HepG2 (cell line): Measurements from ENCODE around the gene ARFIP2. TPM values are rescaled to one million over a fixed set of nuclear protein-coding genes. Genes with fewer than 3 reads are reported as not detected.

Source experiments
- ATAC-seq: fragments of 200-7000 bp; cut with Tn5 transposase; 3 replicates; pipeline ENCODE4 v1.9.1; 2020; ENCODE audit warnings: mild to moderate bottlenecking, moderate library complexity
- BruUV-seq: library from RNA; stranded (reverse); fragments of 400-500 nt; replicated peaks from 2 replicates; lab custom pipeline; 2021; lab: Mats Ljungman, UMichigan
- CTCF ChIA-PET: fragments of 300-600 bp; formaldehyde crosslinking; extraction: SDS; loops from one replicate; lab custom pipeline; 2021; ENCODE audit warnings: low total read pairs, inconsistent platforms, low intra/inter-chr PET ratio; lab: Yijun Ruan, JAX
- POLR2A ChIA-PET: fragments of 350-600 bp; sonication (Branson Sonifier 250); formaldehyde crosslinking; loops from one replicate; lab custom pipeline; 2020; ENCODE audit warnings: antibody characterized with exemption, inconsistent platforms; lab: Yijun Ruan, JAX
- DNase-seq: peaks from one replicate; pipeline ENCODE4 v3.0.0-alpha.2; 2015; ENCODE audit warnings: low spot score
- FAIRE-seq: peaks from 3 replicates; lab custom pipeline; 2011; peaks lifted over from hg19 to GRCh38; lab: Jason Lieb, UNC
- H2AFZ ChIP-seq: one replicate; pipeline ENCODE4 v1.6.1; 2011; ENCODE audit warnings: low read length, inconsistent platforms
- H3K27ac ChIP-seq: fragments of 300-600 bp; 3 replicates; pipeline ENCODE4 v1.8.0; 2011; ENCODE audit warnings: mixed run types, mild to moderate bottlenecking, mixed read lengths, low read length, inconsistent platforms; ENCODE audit not compliant: insufficient read depth; ENCODE audit errors: extremely low read length
- H3K27me3 ChIP-seq, 2 experiments: fragments of 200-600 bp in 1 of 2; 2 replicates in 1 of 2; 3 replicates in 1 of 2; pipeline versions ENCODE4 v1.6.0 to v1.8.0; 2011; ENCODE audit warnings: low read length in 2 of 2, mild to moderate bottlenecking in 2 of 2, moderate library complexity in 2 of 2, inconsistent platforms in 1 of 2; ENCODE audit not compliant: insufficient read depth in 2 of 2, control insufficient read depth in 1 of 2
- H3K36me3 ChIP-seq, 2 experiments: fragments of 200-600 bp in 1 of 2; replicated peaks in 1 of 2; 2 replicates in 1 of 2; 3 replicates in 1 of 2; pipeline versions ENCODE4 v1.5.1 to v1.8.0; 2011; ENCODE audit warnings: low read length in 2 of 2, inconsistent platforms in 1 of 2; ENCODE audit not compliant: insufficient read depth in 2 of 2, control insufficient read depth in 1 of 2
- H3K4me1 ChIP-seq: 2 replicates; pipeline ENCODE4 v1.5.1; 2012; ENCODE audit warnings: low read length, inconsistent platforms; ENCODE audit not compliant: insufficient read depth
- H3K4me2 ChIP-seq: 2 replicates; pipeline ENCODE4 v1.6.0; 2011; ENCODE audit warnings: low read depth, low read length, inconsistent platforms
- H3K4me3 ChIP-seq, 3 experiments: fragments of 200-600 bp in 1 of 3; sonication (generic), shearing (Covaris generic) in 1 of 3; replicated peaks in 1 of 3; 2 replicates each; pipeline ENCODE4 v1.5.1; 2011 to 2016; ENCODE audit warnings: low read length in 3 of 3, inconsistent platforms in 2 of 3, low read depth in 2 of 3, mild to moderate bottlenecking in 2 of 3, control low read depth in 1 of 3, mixed read lengths in 1 of 3; ENCODE audit not compliant: insufficient read depth in 1 of 3
- H3K79me2 ChIP-seq: one replicate; pipeline ENCODE4 v1.6.1; 2011; ENCODE audit warnings: low read length, inconsistent platforms; ENCODE audit not compliant: insufficient read depth
- H3K9ac ChIP-seq: 2 replicates; pipeline ENCODE4 v1.6.0; 2011; ENCODE audit warnings: mild to moderate bottlenecking, low read depth, low read length, inconsistent platforms; ENCODE audit not compliant: insufficient read depth
- H3K9me3 ChIP-seq: 2 replicates; pipeline ENCODE4 v1.5.1; 2012; ENCODE audit warnings: mild to moderate bottlenecking, low read length
- H4K20me1 ChIP-seq: 2 replicates; pipeline ENCODE4 v1.6.0; 2011; ENCODE audit warnings: inconsistent platforms, mild to moderate bottlenecking, low read length, moderate library complexity; ENCODE audit not compliant: insufficient read depth
- EED ChIP-seq: sonication (generic); formaldehyde crosslinking; IDR thresholded peaks from 2 replicates; pipeline ENCODE4 v1.5.0; 2020; ENCODE audit warnings: mild to moderate bottlenecking, missing genetic modification reagents
- HNRNPK ChIP-seq: fragments of 200-400 bp; formaldehyde crosslinking; IDR thresholded peaks from 2 replicates; pipeline ENCODE4 v1.6.1; 2018; ENCODE audit warnings: low read length, low read depth, moderate library complexity, mild to moderate bottlenecking; ENCODE audit not compliant: poor library complexity, severe bottlenecking
- IKZF1 ChIP-seq: fragments of 450-650 bp; IDR thresholded peaks from 2 replicates; pipeline ENCODE4 v1.7.1; 2016
- KIAA2018 ChIP-seq: sonication (generic); formaldehyde crosslinking; IDR thresholded peaks from 2 replicates; pipeline ENCODE4 v1.5.0; 2020; ENCODE audit warnings: mild to moderate bottlenecking, missing genetic modification reagents, borderline replicate concordance
- TIGD3 ChIP-seq: sonication (generic); formaldehyde crosslinking; IDR thresholded peaks from 2 replicates; pipeline ENCODE4 v1.5.1; 2020; ENCODE audit warnings: mild to moderate bottlenecking, missing genetic modification reagents, borderline replicate concordance
- ZFP41 ChIP-seq: sonication (generic); formaldehyde crosslinking; IDR thresholded peaks from 2 replicates; pipeline ENCODE4 v1.4.0; 2020; ENCODE audit warnings: mild to moderate bottlenecking, missing genetic modification reagents, borderline replicate concordance
- ZNF329 ChIP-seq: sonication (generic); formaldehyde crosslinking; IDR thresholded peaks from 2 replicates; pipeline ENCODE4 v1.9.0; 2021; ENCODE audit warnings: low read depth, mild to moderate bottlenecking, missing genetic modification reagents
- ZNF768 ChIP-seq: sonication (generic); formaldehyde crosslinking; IDR thresholded peaks from 2 replicates; pipeline ENCODE4 v1.4.0; 2020; ENCODE audit warnings: missing genetic modification reagents
- WGBS: methylation state at CpG from one replicate; pipeline ENCODE4 v1.1.6; 2017; ENCODE audit warnings: low lambda C conversion rate; 5-methylcytosine and 5-hydroxymethylcytosine counted together
- in situ Hi-C: cut with HindIII; loops from 2 replicates; pipeline ENCODE4 v1.10.0; 2017; ENCODE audit warnings: low pct_unique_long_range_greater_than_20kb; ENCODE audit not compliant: extremely low pct_ligation_motif_present
- intact Hi-C: fragments of 100-400 bp; cut with micrococcal nuclease; formaldehyde crosslinking; loops from one replicate; pipeline ENCODE4 v1.10.0; 2022; ENCODE audit not compliant: unreplicated experiment
- polyA plus RNA-seq, 8 experiments: library from polyadenylated mRNA; depleted of rRNA in 3 of 8; stranded (reverse) in 7 of 8; unstranded in 1 of 8; fragments of >200 nt; fragmentation: Illumina TruSeq in 4 of 8; extraction: Trizol in 4 of 8; gene quantifications; 2 replicates each; pipeline versions ENCODE4 v1.2.1 to v1.2.3, GENCODE V29; 2011 to 2016; ENCODE audit warnings: low read depth in 4 of 8, missing spikeins in 1 of 8, mixed read lengths in 1 of 8; ENCODE audit not compliant: insufficient read depth in 1 of 8
- total RNA-seq, 5 experiments: library from RNA; depleted of rRNA; stranded (reverse); fragments of >200 nt; fragmentation: Illumina TruSeq; extraction: Trizol; gene quantifications; 2 replicates each; pipeline ENCODE4 v1.2.3, GENCODE V29; 2016; ENCODE audit warnings: low read depth in 1 of 5

Gene ARFIP2
- total and polyA plus RNA-seq, 2 of the 13 experiments (the other 11 are each of a cell fraction or from before 2014, with no cell fraction given), result 56.6 to 60.2 TPM

- DNase-seq (no peak), FAIRE-seq (no peak), ATAC-seq (peak; percentile 37; the same call in 2 of the 3 replicates)
- Histone ChIP-seq H2AFZ (no peak overlapping the region), H4K20me1 (no peaks in the 10 kb centered on the region), H3K9ac (no peak overlapping the region), H3K36me3 (peaks cover 8 to 23% of the 10 kb centered on the region in 2 experiments), H3K4me2 (no peak overlapping the region), H3K4me3 (no peak overlapping the region), H3K27me3 (no peaks in the 10 kb centered on the region), H3K27ac (no peak overlapping the region), H3K79me2 (no peaks in the 10 kb centered on the region), H3K9me3 (no peaks in the 10 kb centered on the region), H3K4me1 (no peaks in the 10 kb centered on the region)
- intact Hi-C loops (no loop called here), in situ Hi-C loops (no loop called here)
- WGBS, result 50% methylated on average over 2 of the region's 7 CpGs
- CTCF ChIA-PET, result no interaction called here
- POLR2A ChIA-PET, result no interaction called here
- TF ChIP-seq EED (CRISPR knock-in tag), result no peak
- no peak for TF ChIP-seq HNRNPK
- no TSS peak for BruUV-seq
Measured at GRCh38 chr11:6498121-6498520, 17.0 kb upstream of the ARFIP2 start.

- ChIA-PET POLR2A (no interaction called here), CTCF (no interaction called here)
- Histone ChIP-seq H3K27me3 (no peaks in the 10 kb centered on the region), H3K9me3 (no peaks in the 10 kb centered on the region), H3K79me2 (no peaks in the 10 kb centered on the region), H3K36me3 (peaks cover 6 to 16% of the 10 kb centered on the region in 2 experiments), H3K4me1 (no peaks in the 10 kb centered on the region), H4K20me1 (no peaks in the 10 kb centered on the region), H3K9ac (no peak within 1 kb of the TSS), H3K27ac (no peak within 1 kb of the TSS), H2AFZ (no peak within 1 kb of the TSS), H3K4me2 (no peak within 1 kb of the TSS), H3K4me3 (no peak within 1 kb of the TSS)
- WGBS, result 93% methylated on average over 32 of the region's 33 CpGs
- FAIRE-seq (no peak), ATAC-seq (no peak), DNase-seq (no peak)
- intact Hi-C loops, result no loop called here
- in situ Hi-C loops, result no loop called here
- no TSS peak for BruUV-seq
- TF ChIP-seq ZNF768 (no peak), ZNF329 (CRISPR knock-in tag) (no peak), ZFP41 (CRISPR knock-in tag) (no peak), IKZF1 (no peak), TIGD3 (CRISPR knock-in tag) (no peak), KIAA2018 (CRISPR knock-in tag) (no peak)
Measured at GRCh38 chr11:6497069-6497839, 16.1 kb upstream of the ARFIP2 start, which contains the start of gene DNHD1. Gene DNHD1, plus strand, starts transcription at chr11:6497280. Its CDS starts 936 bp downstream, at chr11:6498216.
